HPDE6-E6E7 (cell line): ENCODE data around the gene PPP4R3B.
"Not testable (repeated sequence)": the region's sequence is repeated elsewhere in the genome, so short reads cannot be mapped to it uniquely, and the experiment has no call there.

Source experiments
- DNase-seq: peaks from one replicate; pipeline ENCODE4 v3.0.0; 2011; ENCODE audit warnings: missing footprints; ENCODE audit errors: extremely low spot score

The PPP4R3B gene

DNA sequence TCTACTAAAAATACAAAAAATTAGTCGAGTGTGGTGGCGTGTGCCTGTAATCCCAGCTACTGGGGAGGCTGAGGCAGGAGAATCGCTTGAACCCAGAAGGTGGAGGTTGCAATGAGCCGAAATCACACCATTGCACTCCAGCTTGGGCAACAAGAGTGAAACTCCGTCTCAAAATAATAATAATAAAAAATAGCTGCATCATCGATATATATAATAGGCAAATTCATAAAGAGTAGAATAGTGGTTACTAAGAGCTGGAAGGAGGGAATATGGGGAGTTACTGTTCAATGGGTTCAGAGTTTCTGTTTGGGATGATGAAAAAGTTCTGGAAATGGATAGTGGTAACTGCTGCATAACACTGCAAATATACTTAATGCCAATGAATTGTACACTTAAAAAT lies 20.6 kb downstream of the PPP4R3B start:
- DNase-seq, result not testable (repeated sequence)

DNA sequence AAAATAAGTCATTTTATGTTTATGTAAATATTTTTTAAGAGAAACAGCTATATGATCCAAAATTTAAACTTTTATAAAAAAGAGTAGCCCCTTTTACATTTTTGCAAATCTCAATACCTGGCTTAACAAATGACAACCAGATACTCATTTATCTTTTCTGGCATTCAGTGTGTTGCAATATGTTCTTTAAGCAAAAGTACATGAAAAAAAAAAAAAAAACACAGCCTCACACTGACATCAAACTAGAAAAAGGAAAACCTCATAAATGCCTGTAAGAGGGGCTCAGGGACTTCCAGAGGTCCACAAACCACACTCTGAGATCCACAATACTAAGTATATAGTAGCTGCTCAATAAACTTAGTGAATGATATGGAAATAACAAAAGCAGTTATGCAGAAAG lies 21.9 kb downstream of the PPP4R3B start:
- no peak for DNase-seq

DNA sequence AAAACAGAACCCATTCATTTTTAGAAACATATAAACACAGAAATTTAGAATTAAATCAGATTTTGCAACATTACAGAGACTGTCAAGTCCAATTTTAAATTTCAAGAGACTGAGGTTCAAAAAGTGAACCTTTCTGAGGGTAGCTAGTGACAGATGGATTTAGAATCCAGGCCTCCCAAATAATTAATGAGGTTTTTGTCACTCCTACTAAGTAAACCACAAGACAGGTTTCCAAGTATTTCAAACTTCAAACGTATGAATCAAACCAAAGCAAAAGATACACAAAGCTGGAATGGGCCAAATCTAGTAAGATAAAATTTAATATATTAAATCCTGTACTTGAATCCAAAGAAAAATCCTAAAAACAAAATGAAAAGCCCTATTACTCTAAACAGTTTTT lies 25.3 kb downstream of the PPP4R3B start:
- no peak for DNase-seq

DNA sequence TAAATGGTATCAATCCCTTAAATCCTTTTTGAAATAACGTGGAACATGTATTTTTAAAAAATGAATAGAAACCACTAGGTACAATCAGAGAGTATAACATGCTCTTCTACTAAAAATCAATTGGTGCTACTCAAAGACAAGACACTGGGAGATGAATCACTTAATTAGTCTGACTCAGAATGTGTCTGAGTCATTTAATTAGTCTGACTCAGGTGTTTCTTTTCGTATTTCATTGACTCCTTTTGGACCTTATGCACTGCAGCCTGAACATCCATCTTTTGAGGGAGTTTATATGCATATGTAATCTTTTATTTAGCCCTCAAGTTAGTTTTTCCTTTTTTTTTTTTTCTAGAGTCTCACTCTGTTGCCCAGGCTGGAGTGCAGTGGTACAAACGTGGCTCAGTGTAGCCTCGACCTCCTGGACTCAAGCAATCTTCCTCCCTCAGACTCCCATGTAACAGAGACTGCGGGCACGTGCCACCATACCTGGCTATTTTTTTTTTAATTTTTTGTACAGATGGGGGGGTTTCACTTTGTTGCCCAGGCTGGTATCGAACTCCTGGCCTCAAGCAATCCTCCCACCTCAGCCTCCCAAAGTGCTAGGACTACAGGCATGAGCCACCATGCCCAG lies 26.5 kb downstream of the PPP4R3B start:
- peak; percentile 59 for DNase-seq

DNA sequence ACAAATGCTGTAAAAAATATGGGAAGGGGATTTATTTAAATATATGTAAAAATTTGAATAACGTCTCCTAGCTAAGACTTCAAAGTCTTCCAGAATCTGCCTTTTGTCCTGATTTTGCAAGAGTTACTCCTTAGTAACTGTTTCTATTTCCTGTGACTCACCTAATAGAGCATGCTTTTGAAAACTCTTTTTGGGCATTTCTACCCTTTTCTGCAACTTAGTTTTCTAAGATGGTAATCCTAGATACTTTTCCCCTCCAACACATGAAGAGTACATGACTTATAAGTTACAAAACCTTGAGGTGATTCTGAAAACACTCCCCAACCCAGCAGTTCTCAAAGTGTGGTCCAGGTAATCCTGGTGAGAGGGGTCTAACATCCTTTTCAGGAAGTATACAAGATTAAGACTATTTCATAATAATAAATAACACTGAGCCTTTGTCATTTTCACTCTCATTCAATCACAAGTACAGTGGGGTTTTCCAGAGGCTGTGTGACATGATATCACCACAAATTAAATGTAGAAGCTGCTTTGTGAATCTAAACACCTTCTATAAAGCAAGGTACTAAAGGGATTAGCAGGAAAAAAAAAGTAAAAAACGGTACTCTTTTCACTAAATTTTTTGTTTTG lies 31.9 kb downstream of the PPP4R3B start:
- DNase-seq, result no peak

DNA sequence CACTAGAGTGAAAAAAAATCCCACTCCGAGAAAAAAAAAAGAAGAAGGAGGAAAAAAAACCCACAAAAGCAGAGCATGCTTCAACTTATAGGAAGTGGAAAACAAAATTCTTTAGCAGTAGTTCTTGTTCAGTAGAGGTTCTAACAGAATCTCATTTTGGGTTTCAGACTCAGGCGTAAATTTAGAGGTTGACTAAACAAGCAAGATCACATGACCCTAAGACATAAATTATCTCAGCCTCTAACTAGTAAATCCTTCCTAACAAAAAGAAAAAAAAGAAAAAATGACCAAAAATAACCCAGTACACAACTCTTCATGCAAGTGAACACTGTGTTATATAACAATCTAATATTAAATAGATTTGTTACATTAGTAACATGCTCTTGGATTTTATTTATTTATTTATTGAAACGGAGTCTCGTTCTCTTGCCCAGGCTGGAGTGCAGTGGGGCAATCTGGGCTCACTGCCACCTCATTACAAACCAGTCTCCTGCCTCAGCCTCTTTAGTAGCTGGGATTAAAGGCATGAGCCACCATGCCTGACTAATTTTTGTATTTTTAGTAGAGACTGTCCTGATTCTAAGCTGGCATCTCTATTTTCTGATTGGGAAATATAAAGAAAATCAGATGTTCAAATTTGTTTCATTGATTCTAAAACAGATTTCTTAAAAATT lies 35.4 kb downstream of the PPP4R3B start:
- DNase-seq, result no peak

DNA sequence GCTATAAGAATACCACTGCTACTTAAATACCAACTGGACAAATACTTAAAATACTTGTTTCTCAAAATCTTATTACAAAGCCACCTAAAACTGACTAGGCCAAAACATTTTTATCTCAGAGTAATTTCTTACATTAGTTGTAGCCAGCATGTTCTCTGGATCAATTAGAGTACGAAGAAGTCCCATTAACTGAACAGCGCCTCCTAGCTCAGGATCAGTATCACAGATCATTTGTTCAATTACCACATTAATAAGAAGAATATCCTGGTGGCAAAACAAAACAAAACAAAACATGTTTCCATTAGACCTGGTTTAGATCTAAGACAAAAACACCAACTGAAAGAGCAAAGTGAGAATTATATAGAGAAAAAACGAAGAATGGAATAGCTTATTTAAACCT lies 36.0 kb downstream of the PPP4R3B start:
- no peak for DNase-seq

DNA sequence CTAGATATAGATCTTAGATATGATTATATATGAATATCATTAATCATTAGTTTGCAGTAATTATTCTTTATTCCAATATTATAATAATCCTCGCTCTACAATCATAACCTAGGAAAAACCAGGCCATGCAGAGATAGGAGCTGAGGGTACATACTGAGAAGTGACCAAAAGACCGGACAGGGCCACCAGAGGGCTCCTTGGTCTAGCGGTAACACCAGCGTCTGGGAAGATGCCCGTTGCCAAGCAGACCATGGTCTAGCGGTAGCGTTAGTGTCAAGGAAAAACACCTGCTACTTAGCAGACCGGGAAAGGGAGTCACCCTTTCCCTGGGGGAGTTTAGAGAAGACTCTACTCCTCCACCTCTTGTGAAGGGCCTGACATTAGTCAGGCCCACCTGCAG lies 48.4 kb downstream of the PPP4R3B start:
- not testable (repeated sequence) for DNase-seq

DNA sequence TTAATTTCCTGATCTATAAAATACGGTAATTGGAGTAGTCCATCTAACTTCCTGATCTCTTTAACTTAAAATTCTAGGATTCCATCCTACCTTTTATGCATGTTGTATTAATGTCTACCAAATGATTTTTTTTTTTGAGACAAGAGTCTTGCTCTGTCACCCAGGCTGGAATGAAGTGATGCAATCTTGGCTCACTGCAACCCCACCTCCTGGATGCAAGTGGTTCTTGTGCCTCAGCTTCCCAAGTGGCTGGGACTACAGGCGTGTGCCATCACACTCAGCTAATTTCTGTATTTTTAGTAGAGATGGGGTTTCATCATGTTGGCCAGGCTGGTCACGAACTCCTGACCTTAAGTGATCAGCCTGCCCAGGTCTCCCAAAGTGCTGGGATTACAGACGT lies 50.1 kb downstream of the PPP4R3B start:
- no peak for DNase-seq

DNA sequence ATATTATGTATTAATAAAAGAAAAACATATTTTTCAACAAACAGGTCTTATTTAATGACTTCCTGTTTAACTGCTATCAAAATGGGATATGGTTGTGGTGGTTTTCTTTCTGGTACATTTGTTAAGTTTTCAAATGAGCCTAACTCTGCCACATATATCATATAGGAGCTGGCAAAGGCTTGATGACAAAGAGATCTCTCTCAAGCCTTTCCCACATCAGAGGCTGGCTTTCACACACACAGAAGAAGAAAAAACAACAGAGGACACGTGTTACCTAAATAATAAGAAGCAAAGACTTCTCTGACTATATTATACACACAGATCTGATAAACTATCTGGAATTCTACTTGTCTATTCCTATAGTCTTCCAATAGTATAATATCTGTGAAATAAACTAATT lies 51.8 kb downstream of the PPP4R3B start:
- no peak for DNase-seq

DNA sequence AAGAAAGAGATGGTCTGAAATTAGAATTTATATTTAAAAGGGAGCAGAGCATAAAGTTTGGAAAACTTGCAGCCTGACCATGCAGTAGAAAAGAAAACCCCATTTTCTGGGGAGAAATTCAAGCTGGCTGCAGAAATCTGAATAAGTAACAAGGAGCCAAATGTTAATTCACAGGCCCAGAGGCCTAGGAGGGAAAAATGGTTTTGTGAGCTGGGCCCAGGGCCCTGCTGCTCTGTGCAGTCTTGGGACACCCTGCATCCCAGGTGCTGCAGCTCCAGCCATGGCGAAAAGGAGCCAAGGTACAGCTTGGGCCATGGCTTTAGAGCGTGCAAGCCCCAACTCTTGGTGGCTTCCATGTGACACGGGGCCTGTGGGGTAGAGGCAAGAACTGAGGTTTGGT lies 56.6 kb downstream of the PPP4R3B start:
- no peak for DNase-seq

DNA sequence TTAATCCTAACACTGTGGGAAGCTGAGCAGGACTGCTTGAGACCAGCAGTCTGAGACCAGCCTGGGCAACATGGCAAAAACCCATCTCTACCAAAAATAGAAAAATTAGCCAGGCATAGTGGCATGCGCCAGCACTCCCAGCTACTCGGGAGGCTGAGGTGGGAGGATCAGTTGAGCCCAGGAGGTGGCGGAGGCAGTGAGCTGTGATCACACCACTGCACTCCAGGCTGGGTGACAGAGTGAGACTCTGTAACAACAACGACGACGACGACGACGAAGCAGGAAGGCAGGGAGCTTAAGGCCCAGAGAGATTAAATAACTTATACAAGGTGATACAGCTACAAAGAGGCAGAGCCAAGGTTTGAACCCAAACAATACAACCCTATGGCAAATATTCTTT lies 60.6 kb downstream of the PPP4R3B start:
- DNase-seq, result no peak

DNA sequence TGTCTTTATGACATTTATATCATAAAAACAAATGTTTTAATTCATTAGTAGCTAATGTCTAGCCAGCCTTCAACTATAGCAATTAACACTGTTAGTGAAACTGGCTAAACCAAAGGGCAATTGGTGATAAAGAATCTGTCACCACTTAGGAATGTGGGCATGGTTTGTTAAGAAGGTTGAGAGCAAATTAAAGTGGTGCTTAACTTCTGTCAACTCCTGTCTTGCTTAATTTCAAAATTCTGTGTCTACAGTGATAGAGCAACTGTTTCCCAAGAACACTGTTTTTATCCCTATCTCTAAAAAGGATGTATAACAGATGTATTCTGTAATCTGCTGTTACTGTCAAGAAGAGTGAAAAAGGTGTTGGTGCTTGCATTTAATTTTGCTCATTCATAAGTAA lies 61.4 kb downstream of the PPP4R3B start:
- peak; percentile 13 for DNase-seq

DNA sequence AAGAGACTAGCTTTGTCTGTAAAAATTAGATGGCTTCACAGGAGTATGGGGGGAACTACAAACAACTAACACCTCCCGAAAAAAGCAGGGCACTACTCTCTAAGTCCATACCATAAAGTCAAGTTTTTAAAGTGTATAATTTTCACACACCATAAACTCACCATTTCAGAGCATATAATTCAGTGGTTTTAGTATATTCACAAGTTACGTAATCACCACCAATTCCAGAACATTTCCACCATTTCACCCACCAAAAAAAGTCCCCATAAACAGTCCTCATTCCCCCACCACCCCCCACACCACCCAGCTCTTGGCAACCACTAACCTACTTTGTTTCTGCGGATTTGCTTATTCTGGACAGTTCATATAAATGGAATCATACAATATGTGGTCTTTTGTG lies 64.1 kb downstream of the PPP4R3B start:
- DNase-seq, result no peak

DNA sequence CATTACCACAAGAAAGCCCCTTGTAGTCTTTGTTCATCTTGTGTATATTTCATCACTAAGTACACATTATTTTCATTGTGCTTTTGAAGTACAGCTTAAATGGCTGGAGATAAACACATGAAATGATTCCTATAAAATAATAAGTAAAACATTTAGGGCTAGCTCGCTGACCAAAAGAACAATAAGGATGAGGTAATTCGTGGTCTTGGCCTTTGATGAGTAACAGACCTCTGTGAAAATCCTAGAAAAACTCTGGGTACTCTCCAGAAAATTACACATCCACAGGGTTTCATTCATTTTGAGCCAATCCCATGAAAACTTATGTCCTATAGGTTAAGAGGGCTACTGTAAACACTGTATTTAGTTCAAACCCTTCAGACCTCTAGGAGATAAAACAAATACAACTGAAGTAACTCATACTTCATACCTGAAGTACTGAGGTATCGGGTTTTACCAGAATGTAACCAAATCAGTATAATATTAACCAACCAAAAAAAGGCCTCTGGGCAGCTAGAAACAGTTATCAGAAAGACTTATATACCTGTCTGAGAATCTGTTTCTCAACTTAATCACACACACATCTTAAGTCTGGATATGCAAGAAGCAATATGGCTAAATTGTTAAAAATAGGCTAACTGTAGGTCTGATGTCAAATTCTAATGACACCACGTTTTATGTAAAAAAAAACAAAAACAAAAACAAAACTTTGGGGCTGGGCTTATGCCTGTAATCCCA lies 66.9 kb downstream of the PPP4R3B start:
- no peak for DNase-seq

DNA sequence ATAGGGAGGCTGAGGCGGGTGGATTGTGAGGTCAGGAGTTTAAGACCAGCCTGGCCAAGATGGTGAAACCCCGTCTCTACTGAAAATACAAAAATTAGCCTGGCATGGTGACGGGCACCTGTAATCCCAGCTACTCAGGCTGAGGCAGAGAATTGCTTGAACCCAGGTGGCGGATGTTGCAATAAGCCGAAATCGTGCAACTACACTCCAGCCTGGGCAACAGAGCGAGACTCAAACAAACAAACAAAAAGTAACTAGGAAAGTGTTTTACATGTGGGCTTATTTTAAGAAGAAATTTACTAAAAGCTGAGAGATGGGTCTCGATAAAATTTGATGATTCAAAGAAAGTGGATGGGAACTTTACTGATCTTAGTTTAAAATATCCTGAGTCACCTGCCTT lies 69.7 kb downstream of the PPP4R3B start:
- not testable (repeated sequence) for DNase-seq

DNA sequence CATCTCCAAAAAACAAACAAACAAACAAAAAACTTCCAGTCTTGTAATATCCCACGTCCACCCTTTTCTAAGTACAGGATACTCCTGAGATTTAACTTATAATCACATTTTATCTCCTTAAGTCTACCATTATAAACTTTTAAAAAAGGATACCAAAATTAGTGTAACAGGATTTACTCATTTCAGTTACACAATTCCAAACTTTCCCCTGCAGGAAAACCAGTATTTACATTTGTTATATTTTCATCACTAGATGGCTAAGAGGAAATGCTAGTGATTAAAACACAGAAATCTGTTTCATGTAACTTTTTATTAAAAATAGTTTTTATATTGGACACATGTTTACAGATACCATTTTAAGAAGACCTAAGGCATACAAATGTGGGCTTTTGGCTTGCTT lies 70.4 kb downstream of the PPP4R3B start:
- no peak for DNase-seq

DNA sequence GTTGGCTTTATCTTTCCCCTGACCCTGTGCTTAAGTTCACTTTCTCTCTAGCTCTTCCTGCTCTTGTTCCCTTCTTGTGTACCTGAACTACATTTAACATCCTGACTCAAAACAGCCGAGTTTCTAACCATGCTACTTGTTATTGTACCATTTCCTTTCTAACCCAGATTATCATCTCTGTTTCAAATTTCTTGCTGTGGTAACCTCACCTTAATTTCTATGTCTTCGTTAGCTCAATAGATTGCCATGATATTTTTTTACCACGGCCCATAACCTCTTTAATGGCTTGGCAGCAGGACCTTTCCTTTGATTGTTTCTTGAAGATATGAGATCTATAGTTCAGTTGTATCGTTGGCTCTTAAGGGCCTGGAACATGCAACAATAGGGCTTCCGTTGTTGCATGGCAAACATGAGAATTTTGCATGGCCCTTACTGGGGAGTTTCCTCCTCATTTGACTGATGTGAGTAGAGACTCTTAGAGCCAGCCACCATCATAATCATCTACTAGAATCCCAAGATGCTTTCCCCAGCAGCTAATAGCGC lies 86.8 kb downstream of the PPP4R3B start:
- DNase-seq, result no peak

DNA sequence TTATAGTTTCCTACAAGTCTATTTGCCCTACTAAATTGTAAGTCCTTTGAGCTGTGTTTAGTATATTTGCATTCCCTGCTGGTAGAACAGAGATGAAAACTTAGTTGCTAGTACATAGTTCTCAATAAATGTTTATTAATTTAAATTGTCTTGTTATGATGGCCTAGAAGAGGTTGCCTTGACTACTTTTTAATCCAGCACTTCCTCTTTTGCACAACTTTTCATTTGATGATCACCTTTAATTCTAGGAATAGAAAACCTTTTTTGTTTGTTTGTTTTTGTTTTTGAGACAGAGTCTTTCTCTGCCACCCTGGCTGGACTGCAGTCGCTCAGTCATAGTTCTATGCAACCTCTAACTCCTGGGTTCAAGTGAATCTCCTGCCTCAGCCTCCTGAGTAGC lies 91.2 kb downstream of the PPP4R3B start:
- DNase-seq, result no peak

DNA sequence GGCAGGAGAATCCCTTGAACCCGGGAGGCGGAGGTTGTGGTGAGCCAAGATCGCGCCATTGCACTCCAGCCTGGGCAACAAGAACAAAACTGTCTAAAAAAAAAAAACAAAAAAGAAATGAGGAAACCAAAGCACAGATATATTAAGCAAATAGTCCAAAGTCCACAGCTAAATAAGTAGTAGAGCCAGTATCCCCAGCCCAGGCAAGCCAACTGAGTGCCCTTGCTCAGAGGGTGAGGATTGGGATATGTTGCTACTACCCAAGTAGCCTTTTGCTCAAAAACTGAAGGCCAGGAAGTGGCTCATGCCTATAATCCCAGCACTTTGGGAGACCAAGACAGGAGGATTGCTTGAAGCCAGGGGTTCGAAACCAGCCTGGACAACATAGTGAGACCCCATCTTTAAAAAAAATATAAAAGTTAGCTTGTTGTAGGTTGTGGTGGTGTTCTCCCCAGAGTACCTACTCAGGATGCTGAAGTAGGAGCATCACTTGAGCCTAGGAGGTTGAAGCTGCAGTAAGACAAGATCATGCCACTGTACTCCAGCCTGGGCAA lies 92.5 kb downstream of the PPP4R3B start:
- no peak for DNase-seq

DNA sequence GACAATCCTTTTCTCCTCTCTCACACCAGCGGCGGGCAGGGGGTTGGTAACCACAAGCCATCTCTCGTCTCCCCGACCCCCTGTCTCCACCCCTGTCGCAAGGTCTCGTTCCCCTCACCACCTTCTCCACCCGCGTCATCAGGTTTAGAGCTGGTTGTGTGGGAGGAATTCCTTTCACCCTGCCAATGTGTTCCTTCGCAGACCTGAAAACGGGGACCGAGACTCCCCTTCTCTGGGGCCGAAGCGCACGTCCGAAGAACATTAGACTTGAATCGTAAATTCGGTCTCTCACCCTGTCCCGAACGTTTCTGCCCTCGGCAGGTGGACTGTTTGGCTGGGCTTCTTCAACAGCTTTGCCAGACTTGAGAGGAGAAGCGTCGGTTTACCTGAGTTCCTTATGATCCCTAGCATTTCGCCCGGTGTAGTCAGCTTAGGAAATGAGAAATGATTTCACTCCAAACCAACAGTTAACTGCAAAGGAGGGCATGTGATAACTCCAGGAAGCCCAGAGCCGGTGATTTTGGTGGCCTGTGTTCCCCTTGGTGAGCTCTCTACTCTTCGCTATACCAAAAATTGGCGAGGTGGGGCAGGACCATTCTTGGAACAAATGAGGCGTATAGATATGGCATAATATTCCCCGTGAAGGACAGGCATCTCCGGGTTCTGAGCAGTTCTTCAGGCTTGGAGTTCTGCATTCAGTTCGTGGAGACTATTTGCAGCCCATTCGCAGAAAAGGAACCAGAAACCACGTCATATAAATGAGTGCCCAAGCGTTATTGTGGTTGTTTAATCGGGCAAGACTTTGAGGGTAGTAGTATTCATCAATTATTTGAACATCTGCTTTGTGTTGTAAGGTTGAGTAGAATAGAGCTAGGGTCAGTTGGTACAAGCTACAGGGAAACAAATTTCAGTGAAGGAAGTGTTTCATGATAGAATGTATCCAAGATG lies 97.2 kb downstream of the PPP4R3B start:
- peak; percentile 13 for DNase-seq
